Colonic mucosa (tissue), 4 donors: Measurements from ENCODE around the gene E2F3. TPM values are rescaled to one million over a fixed set of nuclear protein-coding genes. Genes with fewer than 3 reads are reported as not detected.

Source experiments
- DNase-seq: peaks from one replicate; pipeline ENCODE4 v3.0.0-alpha.2; 2020
- H3K27ac ChIP-seq: fragments of 200-600 bp; one replicate; pipeline ENCODE4 v1.8.0; 2021
- H3K27me3 ChIP-seq: fragments of 200-600 bp; one replicate; pipeline ENCODE4 v1.8.0; 2021
- H3K36me3 ChIP-seq: fragments of 200-600 bp; one replicate; pipeline ENCODE4 v1.8.0; 2021
- H3K4me1 ChIP-seq: fragments of 200-600 bp; one replicate; pipeline ENCODE4 v1.8.0; 2021; ENCODE audit warnings: mild to moderate bottlenecking
- H3K4me3 ChIP-seq: fragments of 200-600 bp; one replicate; pipeline ENCODE4 v1.8.0; 2021
- H3K9ac ChIP-seq, 2 donors: one replicate each; pipeline ENCODE4 v1.7.0; 2013; ENCODE audit warnings: control low read depth in 2 of 2, low read depth in 2 of 2, low read length in 2 of 2
- H3K9me3 ChIP-seq: fragments of 200-600 bp; one replicate; pipeline ENCODE4 v1.8.0; 2021
- CTCF ChIP-seq: fragments of 200-600 bp; IDR thresholded peaks from one replicate; pipeline ENCODE4 v1.8.0; 2022; ENCODE audit warnings: antibody characterized with exemption, mild to moderate bottlenecking
- intact Hi-C: fragments of 100-400 bp; cut with DNase I; formaldehyde crosslinking; loops from one replicate; pipeline ENCODE4 v1.14.1; 2022
- total RNA-seq, 2 donors: library from RNA; stranded (reverse); fragmentation: NEBNext Ultra II Directional in 1 of 2; extraction: Animal tissue kit (Norgen Biotek cat#: 25700) in 1 of 2; gene quantifications; one replicate each; pipeline ENCODE4 v1.2.1, GENCODE V29; 2021
- donor health status: healthy.
- donor health status: DM: no; HTN: no; CAD: no.
- donor health status: DM: no; HTN: no; CAD: no.

The E2F3 gene
- total RNA-seq, 2 donors from 2014 or later = 10.0 to 11.2 TPM

- H3K4me1 ChIP-seq = no peaks in the 10 kb centered on the region
- TF ChIP-seq CTCF = no peak
These were observed 31.3 kb upstream of the E2F3 start for GRCh38 chr6:20370393-20370792.

GRCh38 chr6:20370801-20371200 is 30.9 kb upstream of the E2F3 start:
- H3K27ac ChIP-seq = no peak overlapping the region
- no peak overlapping the region for H3K9ac ChIP-seq
- intact Hi-C loops = no loop called here
- H3K4me1 ChIP-seq = no peaks in the 10 kb centered on the region
- no peaks in the 10 kb centered on the region for H3K27me3 ChIP-seq
- H3K36me3 ChIP-seq = no peaks in the 10 kb centered on the region
- no peaks in the 10 kb centered on the region for H3K9me3 ChIP-seq
- TF ChIP-seq CTCF = no peak
- no peak overlapping the region for H3K4me3 ChIP-seq
- no peak for DNase-seq

More at GRCh38 chr6:20370393-20370792, 31.3 kb upstream of the E2F3 start:
- no peaks in the 10 kb centered on the region for H3K36me3 ChIP-seq
- DNase-seq = no peak
- intact Hi-C loops = no loop called here
- no peak overlapping the region for H3K9ac ChIP-seq
- no peak overlapping the region for H3K4me3 ChIP-seq
- H3K27me3 ChIP-seq = no peaks in the 10 kb centered on the region
- no peaks in the 10 kb centered on the region for H3K9me3 ChIP-seq
- H3K27ac ChIP-seq = no peak overlapping the region

GRCh38 chr6:20375436-20375835 is 26.2 kb upstream of the E2F3 start:
- intact Hi-C loops = no loop called here
- no peak overlapping the region for H3K9ac ChIP-seq
- TF ChIP-seq CTCF = no peak
- H3K4me1 ChIP-seq = no peaks in the 10 kb centered on the region
- no peak overlapping the region for H3K4me3 ChIP-seq
- no peak for DNase-seq
- H3K9me3 ChIP-seq = no peaks in the 10 kb centered on the region
- H3K27me3 ChIP-seq = no peaks in the 10 kb centered on the region
- H3K27ac ChIP-seq = no peak overlapping the region
- no peaks in the 10 kb centered on the region for H3K36me3 ChIP-seq

- intact Hi-C loops = no loop called here
These were observed 23.9 kb upstream of the E2F3 start for GRCh38 chr6:20377623-20378265.

GRCh38 chr6:20379231-20379630 is 22.4 kb upstream of the E2F3 start:
- Histone ChIP-seq H3K9me3 (no peaks in the 10 kb centered on the region), H3K4me3 (no peak overlapping the region), H3K9ac (no peak overlapping the region), H3K27me3 (no peaks in the 10 kb centered on the region), H3K27ac (no peak overlapping the region), H3K36me3 (no peaks in the 10 kb centered on the region), H3K4me1 (no peaks in the 10 kb centered on the region)
- no peak for TF ChIP-seq CTCF
- intact Hi-C loops = no loop called here
- no peak for DNase-seq

More at GRCh38 chr6:20377623-20378265, 23.9 kb upstream of the E2F3 start:
- no peaks in the 10 kb centered on the region for H3K4me1 ChIP-seq
- DNase-seq = no peak
- H3K9me3 ChIP-seq = no peaks in the 10 kb centered on the region
- H3K9ac ChIP-seq = no peak overlapping the region
- no peaks in the 10 kb centered on the region for H3K36me3 ChIP-seq
- H3K27ac ChIP-seq = no peak overlapping the region
- no peak for TF ChIP-seq CTCF
- H3K27me3 ChIP-seq = no peaks in the 10 kb centered on the region
- H3K4me3 ChIP-seq = no peak overlapping the region
